CD14-positive monocyte (primary cell): Measurements from ENCODE around the gene STPG2. TPM values are rescaled to one million over a fixed set of nuclear protein-coding genes. Genes with fewer than 3 reads are reported as not detected.

Experiments
- DNase-seq, 3 donors: peaks; one replicate each; pipeline ENCODE4 v3.0.0-alpha.2; 2011 to 2022
- H2AFZ ChIP-seq: 2 replicates; pipeline ENCODE4 v1.6.0; 2012; ENCODE audit warnings: mild to moderate bottlenecking, low read depth, low read length, inconsistent platforms; ENCODE audit not compliant: insufficient read depth, poor library complexity, severe bottlenecking
- H3K27ac ChIP-seq, 2 donors: 1 replicate in 1 of 2; 2 replicates in 1 of 2; pipeline ENCODE4 v1.5.1; 2012 to 2013; ENCODE audit warnings: low read length in 2 of 2, control low read depth in 1 of 2, inconsistent platforms in 1 of 2, low read depth in 1 of 2, mild to moderate bottlenecking in 1 of 2
- H3K27me3 ChIP-seq, 2 donors: one replicate each; pipeline versions ENCODE4 v1.6.0 to v1.6.1; 2011 to 2013; ENCODE audit warnings: low read length in 2 of 2; ENCODE audit not compliant: control insufficient read depth in 2 of 2, insufficient read depth in 2 of 2
- H3K36me3 ChIP-seq, 2 donors: replicated peaks in 1 of 2; 1 replicate in 1 of 2; 2 replicates in 1 of 2; pipeline versions ENCODE4 v1.5.1 to v1.6.1; 2012 to 2013; ENCODE audit warnings: low read length in 2 of 2, control low read depth in 1 of 2, inconsistent platforms in 1 of 2, mild to moderate bottlenecking in 1 of 2; ENCODE audit not compliant: insufficient read depth in 2 of 2, control insufficient read depth in 1 of 2
- H3K4me1 ChIP-seq, 2 donors: 1 replicate in 1 of 2; 2 replicates in 1 of 2; pipeline versions ENCODE4 v1.5.1 to v1.6.1; 2012 to 2013; ENCODE audit warnings: low read length in 2 of 2, control low read depth in 1 of 2, inconsistent platforms in 1 of 2, mild to moderate bottlenecking in 1 of 2, moderate library complexity in 1 of 2; ENCODE audit not compliant: insufficient read depth in 2 of 2, control insufficient read depth in 1 of 2
- H3K4me2 ChIP-seq: replicated peaks from 2 replicates; pipeline ENCODE3; 2012; ENCODE audit warnings: low read length, moderate library complexity, mild to moderate bottlenecking; ENCODE audit not compliant: poor library complexity, severe bottlenecking; ENCODE audit errors: extremely low read depth
- H3K4me3 ChIP-seq, 3 experiments: fragments of 200-600 bp in 1 of 3; sonication (generic) in 1 of 3; replicated peaks in 1 of 3; 1 replicate in 2 of 3; 2 replicates in 1 of 3; pipeline ENCODE4 v1.5.1; 2011 to 2013; ENCODE audit warnings: low read length in 3 of 3, mild to moderate bottlenecking in 3 of 3, control low read depth in 2 of 3, low read depth in 2 of 3, inconsistent platforms in 1 of 3, moderate library complexity in 1 of 3
- H3K79me2 ChIP-seq: 2 replicates; pipeline ENCODE4 v1.6.0; 2012; ENCODE audit warnings: mild to moderate bottlenecking, control low read depth, inconsistent platforms, low read length, moderate library complexity; ENCODE audit not compliant: insufficient read depth
- H3K9ac ChIP-seq: 2 replicates; pipeline ENCODE4 v1.6.0; 2017; ENCODE audit warnings: low read length, mild to moderate bottlenecking; ENCODE audit not compliant: insufficient read depth, poor library complexity, severe bottlenecking
- H3K9me3 ChIP-seq, 2 donors: replicated peaks in 1 of 2; 1 replicate in 1 of 2; 2 replicates in 1 of 2; pipeline versions ENCODE4 v1.5.1 to v1.6.1; 2012 to 2013; ENCODE audit warnings: low read length in 2 of 2, control low read depth in 1 of 2; ENCODE audit not compliant: control insufficient read depth in 1 of 2, insufficient read depth in 1 of 2
- H4K20me1 ChIP-seq: 2 replicates; pipeline ENCODE4 v1.6.0; 2012; ENCODE audit warnings: mild to moderate bottlenecking, low read length, control low read depth, moderate library complexity; ENCODE audit not compliant: insufficient read depth
- H3K27ac Mint-ChIP-seq, 7 donors: one replicate each; pipeline ENCODE4 v1.8.0; 2020; ENCODE audit warnings: mild to moderate bottlenecking in 7 of 7, mixed read lengths in 7 of 7, moderate library complexity in 6 of 7, inconsistent platforms in 2 of 7
- H3K27me3 Mint-ChIP-seq, 3 donors: one replicate each; pipeline ENCODE4 v1.8.0; 2021 to 2022; ENCODE audit warnings: low read depth in 3 of 3, mild to moderate bottlenecking in 3 of 3, mixed read lengths in 3 of 3, moderate library complexity in 3 of 3, inconsistent platforms in 1 of 3
- H3K36me3 Mint-ChIP-seq, 2 donors: one replicate each; pipeline ENCODE4 v1.8.0; 2020; ENCODE audit warnings: mixed read lengths in 2 of 2, inconsistent platforms in 1 of 2, mild to moderate bottlenecking in 1 of 2
- H3K4me1 Mint-ChIP-seq: one replicate; pipeline ENCODE4 v1.8.0; 2020; ENCODE audit warnings: mild to moderate bottlenecking, mixed read lengths
- H3K4me3 Mint-ChIP-seq, 2 donors: one replicate each; pipeline ENCODE4 v1.8.0; 2020; ENCODE audit warnings: mild to moderate bottlenecking in 2 of 2, mixed read lengths in 2 of 2, moderate library complexity in 1 of 2
- H3K9me3 Mint-ChIP-seq, 7 donors: one replicate each; pipeline ENCODE4 v1.8.0; 2020 to 2022; ENCODE audit warnings: mixed read lengths in 7 of 7, mild to moderate bottlenecking in 6 of 7, moderate library complexity in 6 of 7, inconsistent platforms in 2 of 7
- CTCF ChIP-seq: fragments of 200-600 bp; IDR thresholded peaks from one replicate; pipeline ENCODE4 v1.8.0; 2022; ENCODE audit warnings: antibody characterized with exemption, mild to moderate bottlenecking
- WGBS: methylation state at CpG from one replicate; pipeline ENCODE4 v1.1.5; 2013; ENCODE audit warnings: missing lambda C conversion rate; ENCODE audit not compliant: insufficient coverage; 5-methylcytosine and 5-hydroxymethylcytosine counted together
- intact Hi-C, 2 donors: fragments of 100-400 bp; cut with micrococcal nuclease; formaldehyde crosslinking; loops; one replicate each; pipeline versions ENCODE4 v1.15.0 to v1.15.1; 2023
- polyA plus RNA-seq, 3 donors: library from polyadenylated mRNA; depleted of rRNA in 1 of 3; unstranded in 2 of 3; stranded (reverse) in 1 of 3; fragments of 300-500 nt in 2 of 3; fragments of >200 nt in 1 of 3; fragmentation: Illumina TruSeq in 2 of 3; gene quantifications; 1 replicate in 2 of 3; 2 replicates in 1 of 3; pipeline ENCODE4 v1.2.3, GENCODE V29; 2012 to 2021

STPG2 gene
- polyA plus RNA-seq, 3 donors, result 0.04 TPM; not detected in 2

- H2AFZ ChIP-seq, result no peak overlapping the region
- H3K36me3 ChIP-seq, result no peaks in the 10 kb centered on the region
- H4K20me1 ChIP-seq, result no peaks in the 10 kb centered on the region
- H3K4me1 ChIP-seq, result no peaks in the 10 kb centered on the region
- Mint-ChIP-seq H3K4me3 (no peak overlapping the region), H3K36me3 (no peaks in the 10 kb centered on the region), H3K4me1 (no peaks in the 10 kb centered on the region), H3K27me3 (peaks cover 0 to 2% (median 0%) of the 10 kb centered on the region in 3 donors), H3K27ac (no peak overlapping the region), H3K9me3 (peaks cover 0 to 12% (median 7%) of the 10 kb centered on the region in 7 donors)
- no peaks in the 10 kb centered on the region for H3K79me2 ChIP-seq
- H3K9me3 ChIP-seq, result peaks cover 4% of the 10 kb centered on the region in 2 donors
- no peak for TF ChIP-seq CTCF
- H3K27me3 ChIP-seq, result no peaks in the 10 kb centered on the region
- no peak overlapping the region for H3K27ac ChIP-seq
- no peak overlapping the region for H3K4me3 ChIP-seq
- 100% methylated on average over 1 of the region's 2 CpGs for WGBS
- intact Hi-C loops, result no loop called here
- H3K4me2 ChIP-seq, result no peak overlapping the region
- DNase-seq, result no peak
- H3K9ac ChIP-seq, result no peak overlapping the region
These were observed 49.6 kb downstream of the STPG2 start for GRCh38 chr4:98093662-98094061.

GRCh38 chr4:98092833-98093439 is 50.3 kb downstream of the STPG2 start:
- H3K36me3 ChIP-seq, result no peaks in the 10 kb centered on the region
- H3K27me3 ChIP-seq, result no peaks in the 10 kb centered on the region
- no CpG with 5 or more reads among the region's 2 CpGs for WGBS
- H3K4me3 ChIP-seq, result no peak overlapping the region
- no peak for DNase-seq
- Mint-ChIP-seq H3K27me3 (peaks cover 0 to 1% (median 0%) of the 10 kb centered on the region in 3 donors), H3K27ac (no peak overlapping the region), H3K9me3 (peaks cover 0 to 12% (median 7%) of the 10 kb centered on the region in 7 donors), H3K4me3 (no peak overlapping the region), H3K4me1 (no peaks in the 10 kb centered on the region), H3K36me3 (no peaks in the 10 kb centered on the region)
- no peak overlapping the region for H2AFZ ChIP-seq
- intact Hi-C loops, result no loop called here
- H3K9ac ChIP-seq, result no peak overlapping the region
- H4K20me1 ChIP-seq, result no peaks in the 10 kb centered on the region
- no peak overlapping the region for H3K4me2 ChIP-seq
- peaks cover 4% of the 10 kb centered on the region in 2 donors for H3K9me3 ChIP-seq
- no peak overlapping the region for H3K27ac ChIP-seq
- H3K79me2 ChIP-seq, result no peaks in the 10 kb centered on the region
- no peaks in the 10 kb centered on the region for H3K4me1 ChIP-seq
- TF ChIP-seq CTCF, result peak; percentile 27
